ENCODE data around the gene ZNF260. TPM values are rescaled to one million over a fixed set of nuclear protein-coding genes. Genes with fewer than 3 reads are reported as not detected.

Gene ZNF260
- 10 to 100 TPM; 31.0 to 36.5 (median 31.3) TPM for polyA plus RNA-seq (ENCODE audit: insufficient read length in 3 of 3)
- long read RNA-seq, donor 1, full-length matches to known transcripts, result 1 of 1 reads
- long read RNA-seq, donor 1, partial matches to known transcripts, result 0 of 1 reads
- long read RNA-seq, donor 1, other reads (novel, unspliced or antisense), result 0 of 1 reads
- long read RNA-seq, donor 2, full-length matches to known transcripts, result 6 of 6 reads
- long read RNA-seq, donor 2, partial matches to known transcripts, result 0 of 6 reads
- long read RNA-seq, donor 2, other reads (novel, unspliced or antisense), result 0 of 6 reads
- long read RNA-seq, donor 3, full-length matches to known transcripts, result 3 of 3 reads
- long read RNA-seq, donor 3, partial matches to known transcripts, result 0 of 3 reads
- long read RNA-seq, donor 3, other reads (novel, unspliced or antisense), result 0 of 3 reads
- long read RNA-seq, donor 4, partial matches to known transcripts, result 0 of 2 reads
- long read RNA-seq, donor 4, other reads (novel, unspliced or antisense), result 0 of 2 reads
- long read RNA-seq, donor 5, full-length matches to known transcripts, result 5 of 5 reads
- long read RNA-seq, donor 5, partial matches to known transcripts, result 0 of 5 reads
- long read RNA-seq, donor 5, other reads (novel, unspliced or antisense), result 0 of 5 reads
- long read RNA-seq, donor 6, full-length matches to known transcripts, result 8 of 8 reads
- long read RNA-seq, donor 6, partial matches to known transcripts, result 0 of 8 reads
- long read RNA-seq, donor 6, other reads (novel, unspliced or antisense), result 0 of 8 reads
- long read RNA-seq, donor 7, full-length matches to known transcripts, result 2 of 2 reads
- long read RNA-seq, donor 7, partial matches to known transcripts, result 0 of 2 reads
- long read RNA-seq, donor 7, other reads (novel, unspliced or antisense), result 0 of 2 reads
- long read RNA-seq, donor 8, full-length matches to known transcripts, result 11 of 66 reads
- long read RNA-seq, donor 8, partial matches to known transcripts, result 55 of 66 reads
- long read RNA-seq, donor 8, other reads (novel, unspliced or antisense), result 0 of 66 reads
- long read RNA-seq, donor 9, full-length matches to known transcripts, result 4 of 4 reads
- long read RNA-seq, donor 9, partial matches to known transcripts, result 0 of 4 reads
- long read RNA-seq, donor 9, other reads (novel, unspliced or antisense), result 0 of 4 reads
- long read RNA-seq, donor 10, full-length matches to known transcripts, result 5 of 5 reads
- long read RNA-seq, donor 10, partial matches to known transcripts, result 0 of 5 reads
- long read RNA-seq, donor 10, other reads (novel, unspliced or antisense), result 0 of 5 reads
- long read RNA-seq, donor 11, full-length matches to known transcripts, result 2 of 2 reads
- long read RNA-seq, donor 11, partial matches to known transcripts, result 0 of 2 reads
- long read RNA-seq, donor 11, other reads (novel, unspliced or antisense), result 0 of 2 reads
- long read RNA-seq, donor 12, full-length matches to known transcripts, result 2 of 2 reads
- long read RNA-seq, donor 12, partial matches to known transcripts, result 0 of 2 reads
- long read RNA-seq, donor 12, other reads (novel, unspliced or antisense), result 0 of 2 reads
- long read RNA-seq, donor 13, full-length matches to known transcripts, result 8 of 8 reads
- long read RNA-seq, donor 13, partial matches to known transcripts, result 0 of 8 reads
- long read RNA-seq, donor 13, other reads (novel, unspliced or antisense), result 0 of 8 reads
- long read RNA-seq, donor 14, full-length matches to known transcripts, result 3 of 3 reads
- long read RNA-seq, donor 14, partial matches to known transcripts, result 0 of 3 reads
- long read RNA-seq, donor 14, other reads (novel, unspliced or antisense), result 0 of 3 reads
- long read RNA-seq, donor 15, full-length matches to known transcripts, result 4 of 4 reads
- long read RNA-seq, donor 15, partial matches to known transcripts, result 0 of 4 reads
- long read RNA-seq, donor 15, other reads (novel, unspliced or antisense), result 0 of 4 reads
- long read RNA-seq, donor 16, full-length matches to known transcripts, result 7 of 7 reads
- long read RNA-seq, donor 16, partial matches to known transcripts, result 0 of 7 reads
- long read RNA-seq, donor 16, other reads (novel, unspliced or antisense), result 0 of 7 reads

- peak; percentile 89 to 98 (median 94) for DNase-seq (ENCODE audit: extremely low read depth in 1 of 11, low read depth in 9 of 11, low spot score in 4 of 11)
These were observed at the start of gene ZNF260 for GRCh38 chr19:36528194-36528920. Gene ZNF260 (minus strand): TSS chr19:36528271. CDS start chr19:36515238, 13,033 bp downstream.

- DNase-seq (ENCODE audit: extremely low read depth in 1 of 11, low read depth in 9 of 11, low spot score in 4 of 11), result no peak
These were observed 49.4 kb upstream of the ZNF260 start for GRCh38 chr19:36577271-36577996.

DNA sequence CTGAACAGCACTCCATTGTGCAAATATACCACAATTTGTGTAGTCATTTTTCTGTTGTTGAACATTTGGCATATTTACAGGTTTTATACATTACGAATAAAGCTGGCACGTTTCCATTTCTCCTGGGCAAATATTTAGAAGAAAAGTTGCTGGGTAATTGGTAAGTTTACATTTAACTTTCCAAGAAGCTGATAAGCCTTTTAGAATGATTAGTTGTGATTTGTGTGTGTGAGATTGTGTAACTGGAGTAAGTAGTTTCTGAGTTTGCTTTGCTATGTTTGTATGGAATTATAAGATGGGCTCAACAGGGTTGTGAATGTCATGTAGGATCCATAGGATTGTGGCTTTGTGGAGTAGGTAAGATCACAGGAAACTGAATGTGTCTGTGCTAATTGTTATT is 46.7 kb upstream of the ZNF260 start:
- peak in 1 of 11 donors; percentile 0 for DNase-seq (ENCODE audit: extremely low read depth in 1 of 11, low read depth in 9 of 11, low spot score in 4 of 11)

- DNase-seq (ENCODE audit: extremely low read depth in 1 of 11, low read depth in 9 of 11, low spot score in 4 of 11), result peak in 8 of 11 donors; percentile 2 to 39 (median 16)
These were observed 46.0 kb upstream of the ZNF260 start for GRCh38 chr19:36573895-36574720.

GRCh38 chr19:36573020-36573894 is 45.2 kb upstream of the ZNF260 start, which contains the start of gene ZNF529:
Gene ZNF529 (minus strand): TSS chr19:36573292. CDS start chr19:36572346, 946 bp downstream.
- DNase-seq (ENCODE audit: extremely low read depth in 1 of 11, low read depth in 9 of 11, low spot score in 4 of 11), result peak; percentile 88 to 97 (median 93)

DNA sequence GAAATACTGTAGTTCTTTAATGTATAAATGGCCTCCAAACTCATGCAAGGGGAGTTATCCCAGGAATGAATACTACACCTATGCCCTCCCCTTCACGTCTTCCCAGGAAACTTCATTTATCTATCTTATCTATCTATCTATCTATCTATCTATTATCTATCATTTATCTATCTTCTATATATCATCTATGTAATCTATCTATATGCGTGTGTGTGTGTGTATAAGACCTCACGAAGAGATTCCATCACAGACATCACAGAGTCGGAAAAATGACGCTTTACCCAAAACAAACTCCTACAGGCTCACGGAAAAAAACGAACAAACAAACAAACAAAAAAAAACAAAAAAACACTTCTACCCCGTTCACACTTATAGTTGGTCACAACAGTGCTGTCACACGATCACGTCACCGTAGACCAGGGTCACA is 44.5 kb upstream of the ZNF260 start:
- DNase-seq (ENCODE audit: extremely low read depth in 1 of 11, low read depth in 9 of 11, low spot score in 4 of 11), result peak in 4 of 11 donors; percentile 0 to 53 (median 4)

DNA sequence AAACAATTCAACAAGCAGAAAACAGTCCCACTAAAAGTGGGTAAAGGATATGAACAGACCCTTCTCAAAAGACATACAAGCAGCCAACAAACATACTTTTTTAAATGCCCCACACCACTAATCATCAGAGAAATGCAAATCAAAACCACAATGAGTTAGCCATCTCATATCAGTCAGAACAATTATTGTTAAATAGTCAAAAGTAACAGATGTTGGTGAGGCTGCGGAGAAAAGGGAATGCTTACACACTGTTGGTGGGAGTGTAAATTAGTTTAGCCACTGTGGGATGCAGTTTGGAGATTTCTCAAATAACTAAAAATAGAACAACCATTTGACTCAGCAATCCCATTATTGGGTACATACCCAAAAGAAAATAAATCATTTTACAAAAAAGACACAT is 36.3 kb upstream of the ZNF260 start:
- DNase-seq (ENCODE audit: extremely low read depth in 1 of 11, low read depth in 9 of 11, low spot score in 4 of 11), result no peak

GRCh38 chr19:36547001-36547732 is 19.1 kb upstream of the ZNF260 start:
- no peak for DNase-seq (ENCODE audit: extremely low read depth in 1 of 11, low read depth in 9 of 11, low spot score in 4 of 11)

GRCh38 chr19:36528921-36529518 is 949 bp upstream of the ZNF260 start:
- DNase-seq (ENCODE audit: extremely low read depth in 1 of 11, low read depth in 9 of 11, low spot score in 4 of 11), result peak in 5 of 11 donors; percentile 0 to 12 (median 7)

GRCh38 chr19:36527873-36528193 is 238 bp downstream of the ZNF260 start:
- no peak for DNase-seq (ENCODE audit: extremely low read depth in 1 of 11, low read depth in 9 of 11, low spot score in 4 of 11)

GRCh38 chr19:36527341-36527740 is 730 bp downstream of the ZNF260 start:
- peak in 5 of 11 donors; percentile 4 to 24 (median 7) for DNase-seq (ENCODE audit: extremely low read depth in 1 of 11, low read depth in 9 of 11, low spot score in 4 of 11)

- no peak for DNase-seq (ENCODE audit: extremely low read depth in 1 of 11, low read depth in 9 of 11, low spot score in 4 of 11)
These were observed 1.5 kb downstream of the ZNF260 start for GRCh38 chr19:36526581-36526980.

DNA sequence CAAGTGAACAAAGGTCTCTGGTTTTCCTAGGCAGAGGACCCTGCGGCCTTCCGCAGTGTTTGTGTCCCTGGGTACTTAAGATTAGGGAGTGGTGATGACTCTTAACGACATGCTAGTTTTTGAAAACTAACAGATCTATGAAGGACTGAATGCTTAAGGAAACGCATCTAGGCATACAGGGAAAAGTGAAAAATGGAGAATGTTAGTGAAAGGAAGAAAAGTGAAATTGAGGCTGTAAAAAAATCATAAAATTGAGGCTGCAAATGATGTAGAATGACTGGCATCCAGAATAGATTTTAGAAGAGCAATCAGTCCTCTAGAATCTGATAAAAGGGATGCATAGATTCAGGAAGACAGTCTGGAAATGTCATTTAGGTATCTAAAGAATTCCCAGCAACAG is 3.5 kb downstream of the ZNF260 start:
- DNase-seq (ENCODE audit: extremely low read depth in 1 of 11, low read depth in 9 of 11, low spot score in 4 of 11), result no peak
